Trophoblast cell (in vitro differentiated cells and primary cell): ENCODE measurements around the gene XXYLT1.

Experiments
- DNase-seq, 2 donors: peaks; one replicate each; pipeline ENCODE4 v3.0.0-alpha.2; 2016
- H2AFZ ChIP-seq: 2 replicates; pipeline ENCODE4 v1.6.1; 2013; ENCODE audit warnings: low read length, moderate library complexity, mild to moderate bottlenecking; ENCODE audit not compliant: insufficient read depth, poor library complexity
- H2AK5ac ChIP-seq: 2 replicates; pipeline ENCODE4 v1.6.1; 2013; ENCODE audit warnings: mild to moderate bottlenecking, low read length
- H2BK120ac ChIP-seq: 2 replicates; pipeline ENCODE4 v1.6.1; 2013; ENCODE audit warnings: low read length, mild to moderate bottlenecking, moderate library complexity; ENCODE audit not compliant: insufficient read depth, poor library complexity
- H2BK12ac ChIP-seq: 2 replicates; pipeline ENCODE4 v1.6.1; 2013; ENCODE audit warnings: mild to moderate bottlenecking, low read length, moderate library complexity
- H2BK5ac ChIP-seq: 2 replicates; pipeline ENCODE4 v1.6.1; 2013; ENCODE audit warnings: low read length, low read depth, moderate library complexity, mild to moderate bottlenecking; ENCODE audit not compliant: poor library complexity
- H3K14ac ChIP-seq: 2 replicates; pipeline ENCODE4 v1.6.1; 2013; ENCODE audit warnings: mild to moderate bottlenecking, low read length
- H3K18ac ChIP-seq: 2 replicates; pipeline ENCODE4 v1.6.1; 2013; ENCODE audit warnings: mild to moderate bottlenecking, low read length
- H3K23ac ChIP-seq: 2 replicates; pipeline ENCODE4 v1.6.1; 2013; ENCODE audit warnings: low read length
- H3K27ac ChIP-seq: 2 replicates; pipeline ENCODE4 v1.5.1; 2013; ENCODE audit warnings: low read depth, mild to moderate bottlenecking, inconsistent platforms, low read length, moderate library complexity
- H3K27me3 ChIP-seq: 2 replicates; pipeline ENCODE4 v1.6.1; 2013; ENCODE audit warnings: inconsistent platforms, mild to moderate bottlenecking, low read length, moderate library complexity; ENCODE audit not compliant: insufficient read depth
- H3K36me3 ChIP-seq, 2 experiments: 1 replicate in 1 of 2; 2 replicates in 1 of 2; pipeline ENCODE4 v1.6.1; 2013; ENCODE audit warnings: low read length in 2 of 2, mild to moderate bottlenecking in 2 of 2, moderate library complexity in 1 of 2; ENCODE audit not compliant: insufficient read depth in 2 of 2, control insufficient read depth in 1 of 2
- H3K4ac ChIP-seq: 2 replicates; pipeline ENCODE4 v1.6.1; 2013; ENCODE audit warnings: low read depth, mild to moderate bottlenecking, low read length, moderate library complexity
- H3K4me1 ChIP-seq, 2 experiments: 1 replicate in 1 of 2; 2 replicates in 1 of 2; pipeline ENCODE4 v1.6.1; 2013; ENCODE audit warnings: low read length in 2 of 2, mild to moderate bottlenecking in 2 of 2, moderate library complexity in 1 of 2; ENCODE audit not compliant: insufficient read depth in 2 of 2, control insufficient read depth in 1 of 2
- H3K4me2 ChIP-seq: 2 replicates; pipeline ENCODE4 v1.6.1; 2013; ENCODE audit warnings: inconsistent platforms, mild to moderate bottlenecking, low read length, moderate library complexity
- H3K4me3 ChIP-seq: 2 replicates; pipeline ENCODE4 v1.5.1; 2013; ENCODE audit warnings: mild to moderate bottlenecking, low read depth, low read length, inconsistent platforms
- H3K79me1 ChIP-seq: one replicate; pipeline ENCODE4 v1.6.1; 2013; ENCODE audit warnings: low read length
- H3K79me2 ChIP-seq: 2 replicates; pipeline ENCODE4 v1.6.1; 2013; ENCODE audit warnings: low read length, mild to moderate bottlenecking; ENCODE audit not compliant: control insufficient read depth, insufficient read depth, poor library complexity
- H3K9ac ChIP-seq: 2 replicates; pipeline ENCODE4 v1.6.1; 2013; ENCODE audit warnings: mild to moderate bottlenecking, low read length
- H3K9me3 ChIP-seq: 2 replicates; pipeline ENCODE4 v1.6.1; 2013; ENCODE audit warnings: low read depth, mild to moderate bottlenecking, control low read depth, inconsistent platforms, low read length; ENCODE audit not compliant: insufficient read depth
- H4K12ac ChIP-seq: 2 replicates; pipeline ENCODE4 v1.6.1; 2013; ENCODE audit warnings: low read depth, mild to moderate bottlenecking, low read length, moderate library complexity
- H4K8ac ChIP-seq: 2 replicates; pipeline ENCODE4 v1.6.1; 2013; ENCODE audit warnings: low read depth, mild to moderate bottlenecking, low read length, moderate library complexity
- H4K91ac ChIP-seq: one replicate; pipeline ENCODE4 v1.6.1; 2013; ENCODE audit warnings: low read depth, mild to moderate bottlenecking, low read length, moderate library complexity
- WGBS: extraction: QIAGEN DNeasy Blood & Tissue Kit; methylation state at CpG from one replicate; pipeline ENCODE4 v1.1.7; 2013; ENCODE audit warnings: missing lambda C conversion rate; ENCODE audit not compliant: insufficient read length, insufficient coverage; ENCODE audit errors: extremely low coverage; 5-methylcytosine and 5-hydroxymethylcytosine counted together

Gene XXYLT1

GRCh38 chr3:195058336-195059005, 212.5 kb downstream of the XXYLT1 start:
- no peak for DNase-seq
- Histone ChIP-seq H3K4me3 (no peak overlapping the region), H3K4ac (no peak overlapping the region), H3K14ac (no peak overlapping the region), H4K12ac (no peak overlapping the region), H3K27ac (no peak overlapping the region), H4K91ac (no peak overlapping the region), H4K8ac (no peak overlapping the region), H2AK5ac (no peak overlapping the region), H3K4me2 (no peak overlapping the region), H3K79me1 (no peaks in the 10 kb centered on the region), H3K4me1 (no peaks in the 10 kb centered on the region), H3K27me3 (no peaks in the 10 kb centered on the region), H2BK5ac (no peak overlapping the region), H2BK12ac (no peak overlapping the region), H3K18ac (no peak overlapping the region), H3K9ac (no peak overlapping the region), H2BK120ac (no peak overlapping the region), H2AFZ (no peak overlapping the region), H3K23ac (no peak overlapping the region), H3K36me3 (no peaks in the 10 kb centered on the region), H3K79me2 (no peaks in the 10 kb centered on the region), H3K9me3 (no peaks in the 10 kb centered on the region)
- WGBS, result no CpG with 5 or more reads among the region's 15 CpGs

- no peaks in the 10 kb centered on the region for H3K79me1 ChIP-seq
- H3K4me1 ChIP-seq, result no peaks in the 10 kb centered on the region
- H3K4me2 ChIP-seq, result no peak overlapping the region
- H3K23ac ChIP-seq, result no peak overlapping the region
- no peak overlapping the region for H4K12ac ChIP-seq
- no peak overlapping the region for H3K14ac ChIP-seq
- H3K9ac ChIP-seq, result no peak overlapping the region
- DNase-seq, result no peak
- no peaks in the 10 kb centered on the region for H3K79me2 ChIP-seq
- H4K91ac ChIP-seq, result no peak overlapping the region
- H4K8ac ChIP-seq, result no peak overlapping the region
- no peak overlapping the region for H2AFZ ChIP-seq
- no peaks in the 10 kb centered on the region for H3K36me3 ChIP-seq
- no peak overlapping the region for H3K4ac ChIP-seq
- H2BK5ac ChIP-seq, result no peak overlapping the region
- H3K4me3 ChIP-seq, result no peak overlapping the region
- H2AK5ac ChIP-seq, result no peak overlapping the region
- no peak overlapping the region for H3K27ac ChIP-seq
- WGBS, result no CpG with 5 or more reads among the region's 7 CpGs
- H2BK12ac ChIP-seq, result no peak overlapping the region
- no peak overlapping the region for H2BK120ac ChIP-seq
- no peaks in the 10 kb centered on the region for H3K27me3 ChIP-seq
- no peaks in the 10 kb centered on the region for H3K9me3 ChIP-seq
- H3K18ac ChIP-seq, result no peak overlapping the region
Observed at GRCh38 chr3:195057716-195058115, 213.2 kb downstream of the XXYLT1 start.

GRCh38 chr3:195056506-195056905, 214.5 kb downstream of the XXYLT1 start:
- no peak overlapping the region for H3K23ac ChIP-seq
- H3K14ac ChIP-seq, result no peak overlapping the region
- no peak overlapping the region for H3K4me2 ChIP-seq
- no peak overlapping the region for H3K18ac ChIP-seq
- no CpG with 5 or more reads among the region's 5 CpGs for WGBS
- H3K79me1 ChIP-seq, result no peaks in the 10 kb centered on the region
- H3K4ac ChIP-seq, result no peak overlapping the region
- no peak for DNase-seq
- H3K9me3 ChIP-seq, result no peaks in the 10 kb centered on the region
- H2AFZ ChIP-seq, result no peak overlapping the region
- H3K4me3 ChIP-seq, result no peak overlapping the region
- H2BK5ac ChIP-seq, result no peak overlapping the region
- no peak overlapping the region for H4K8ac ChIP-seq
- no peak overlapping the region for H3K27ac ChIP-seq
- H2BK120ac ChIP-seq, result no peak overlapping the region
- H2BK12ac ChIP-seq, result no peak overlapping the region
- no peaks in the 10 kb centered on the region for H3K36me3 ChIP-seq
- no peak overlapping the region for H3K9ac ChIP-seq
- no peak overlapping the region for H4K91ac ChIP-seq
- no peaks in the 10 kb centered on the region for H3K27me3 ChIP-seq
- no peak overlapping the region for H2AK5ac ChIP-seq
- no peaks in the 10 kb centered on the region for H3K4me1 ChIP-seq
- H4K12ac ChIP-seq, result no peak overlapping the region
- H3K79me2 ChIP-seq, result no peaks in the 10 kb centered on the region

- no peaks in the 10 kb centered on the region for H3K4me1 ChIP-seq
- no peak overlapping the region for H3K14ac ChIP-seq
- H3K23ac ChIP-seq, result no peak overlapping the region
- H2AK5ac ChIP-seq, result no peak overlapping the region
- H3K36me3 ChIP-seq, result no peaks in the 10 kb centered on the region
- H2BK120ac ChIP-seq, result no peak overlapping the region
- no peak overlapping the region for H3K27ac ChIP-seq
- no peak overlapping the region for H2BK12ac ChIP-seq
- DNase-seq, result no peak
- H3K79me1 ChIP-seq, result no peaks in the 10 kb centered on the region
- H3K79me2 ChIP-seq, result no peaks in the 10 kb centered on the region
- H4K12ac ChIP-seq, result no peak overlapping the region
- no peak overlapping the region for H4K8ac ChIP-seq
- no CpG with 5 or more reads among the region's 6 CpGs for WGBS
- H2BK5ac ChIP-seq, result no peak overlapping the region
- H3K4me3 ChIP-seq, result no peak overlapping the region
- no peak overlapping the region for H3K18ac ChIP-seq
- no peak overlapping the region for H4K91ac ChIP-seq
- no peak overlapping the region for H2AFZ ChIP-seq
- no peak overlapping the region for H3K4me2 ChIP-seq
- H3K9me3 ChIP-seq, result no peaks in the 10 kb centered on the region
- no peaks in the 10 kb centered on the region for H3K27me3 ChIP-seq
- H3K4ac ChIP-seq, result no peak overlapping the region
- no peak overlapping the region for H3K9ac ChIP-seq
Observed at GRCh38 chr3:195054311-195054710, 216.6 kb downstream of the XXYLT1 start.
